ENCODE results near the gene ZXDC. TPM values are rescaled to one million over a fixed set of nuclear protein-coding genes. Genes with fewer than 3 reads are reported as not detected.

The ZXDC gene
- total RNA-seq, 2 donors from 2014 or later: 30.5 to 31.6 TPM

DNA sequence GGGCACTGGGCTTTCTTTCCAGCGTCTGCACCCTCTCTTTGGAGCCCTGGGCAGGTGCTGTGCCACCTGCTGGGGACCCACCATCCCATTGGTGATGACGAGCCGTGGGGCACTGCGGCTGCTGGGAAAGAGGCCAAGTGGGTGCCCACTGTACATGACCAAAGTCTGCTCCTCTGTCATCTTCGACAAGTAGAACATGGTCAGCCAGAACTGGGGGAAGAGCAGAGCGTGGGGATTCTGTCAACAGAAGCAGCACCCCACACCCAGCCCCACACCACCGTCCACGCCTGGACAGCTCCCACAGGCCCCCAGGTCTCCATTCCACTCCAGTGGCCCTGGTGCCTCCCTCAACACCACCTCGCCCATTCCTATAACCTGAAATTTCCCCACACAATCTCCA, 32.2 kb upstream of the ZXDC start:
- Histone ChIP-seq H3K4me1 (ENCODE audit: control insufficient read depth, insufficient read depth, low read length) (no peaks in the 10 kb centered on the region), H3K36me3 (ENCODE audit: control insufficient read depth, insufficient read depth, low read length) (no peaks in the 10 kb centered on the region), H3K27ac (ENCODE audit: low read depth, low read length) (no peak overlapping the region), H3K9me3 (ENCODE audit: control insufficient read depth, low read length) (no peaks in the 10 kb centered on the region), H3K4me3 (ENCODE audit: low read length) (no peak overlapping the region), H3K27me3 (ENCODE audit: control insufficient read depth, insufficient read depth, low read length, poor library complexity, severe bottlenecking) (no peaks in the 10 kb centered on the region), H3K9ac (ENCODE audit: extremely low read depth, low read length, poor library complexity, severe bottlenecking) (no peak overlapping the region)
- Mint-ChIP-seq H3K27me3 (ENCODE audit: insufficient read depth) (no peaks in the 10 kb centered on the region), H3K4me3 (no peak overlapping the region), H3K9me3 (no peaks in the 10 kb centered on the region), H3K27ac (no peak overlapping the region), H3K36me3 (ENCODE audit: low read depth) (no peaks in the 10 kb centered on the region), H3K4me1 (no peaks in the 10 kb centered on the region)
- WGBS, 2 experiments (ENCODE audit: insufficient coverage in 1 of 2, insufficient read length in 1 of 2): 91 to 95% methylated on average over 5 to 9 of the region's 9 CpGs
- TF ChIP-seq, protein P1, sequence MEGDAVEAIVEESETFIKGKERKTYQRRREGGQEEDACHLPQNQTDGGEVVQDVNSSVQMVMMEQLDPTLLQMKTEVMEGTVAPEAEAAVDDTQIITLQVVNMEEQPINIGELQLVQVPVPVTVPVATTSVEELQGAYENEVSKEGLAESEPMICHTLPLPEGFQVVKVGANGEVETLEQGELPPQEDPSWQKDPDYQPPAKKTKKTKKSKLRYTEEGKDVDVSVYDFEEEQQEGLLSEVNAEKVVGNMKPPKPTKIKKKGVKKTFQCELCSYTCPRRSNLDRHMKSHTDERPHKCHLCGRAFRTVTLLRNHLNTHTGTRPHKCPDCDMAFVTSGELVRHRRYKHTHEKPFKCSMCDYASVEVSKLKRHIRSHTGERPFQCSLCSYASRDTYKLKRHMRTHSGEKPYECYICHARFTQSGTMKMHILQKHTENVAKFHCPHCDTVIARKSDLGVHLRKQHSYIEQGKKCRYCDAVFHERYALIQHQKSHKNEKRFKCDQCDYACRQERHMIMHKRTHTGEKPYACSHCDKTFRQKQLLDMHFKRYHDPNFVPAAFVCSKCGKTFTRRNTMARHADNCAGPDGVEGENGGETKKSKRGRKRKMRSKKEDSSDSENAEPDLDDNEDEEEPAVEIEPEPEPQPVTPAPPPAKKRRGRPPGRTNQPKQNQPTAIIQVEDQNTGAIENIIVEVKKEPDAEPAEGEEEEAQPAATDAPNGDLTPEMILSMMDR (conservative IDR thresholded peaks at IDR 0.05): no peak
- DNase-seq: no peak

DNA sequence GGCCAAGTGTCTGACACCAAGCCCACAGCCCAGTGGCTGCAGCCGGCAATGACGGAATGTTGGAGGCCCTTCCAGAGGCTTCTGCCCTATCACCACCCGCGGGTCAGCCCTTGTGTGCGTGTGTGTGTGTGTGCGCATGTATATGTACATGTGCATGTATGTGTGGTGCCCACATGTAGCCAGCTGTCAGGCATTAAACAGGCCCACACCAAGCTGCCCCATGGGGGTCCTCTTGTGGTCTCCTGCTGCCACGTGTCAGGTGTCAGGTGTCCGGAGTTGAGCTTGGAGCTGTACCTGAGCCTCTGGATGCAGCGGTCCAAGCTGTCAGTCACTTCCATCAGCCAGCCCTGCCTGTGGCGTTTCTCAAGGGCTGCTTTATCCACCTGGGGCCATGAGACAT, 28.0 kb upstream of the ZXDC start:
- H3K4me3 ChIP-seq (ENCODE audit: low read length): no peak overlapping the region
- DNase-seq: no peak
- H3K27me3 ChIP-seq (ENCODE audit: control insufficient read depth, insufficient read depth, low read length, poor library complexity, severe bottlenecking): no peaks in the 10 kb centered on the region
- no peaks in the 10 kb centered on the region for H3K36me3 ChIP-seq (ENCODE audit: control insufficient read depth, insufficient read depth, low read length)
- H3K9ac ChIP-seq (ENCODE audit: extremely low read depth, low read length, poor library complexity, severe bottlenecking): no peak overlapping the region
- Mint-ChIP-seq H3K4me1 (peaks cover 6% of the 10 kb centered on the region), H3K36me3 (ENCODE audit: low read depth) (no peaks in the 10 kb centered on the region), H3K9me3 (no peaks in the 10 kb centered on the region), H3K4me3 (no peak overlapping the region), H3K27ac (no peak overlapping the region), H3K27me3 (ENCODE audit: insufficient read depth) (no peaks in the 10 kb centered on the region)
- TF ChIP-seq, protein P1 (conservative IDR thresholded peaks at IDR 0.05): no peak
- H3K27ac ChIP-seq (ENCODE audit: low read depth, low read length): no peak overlapping the region
- 93 to 96% methylated on average over 4 to 10 of the region's 10 CpGs for WGBS, 2 experiments (ENCODE audit: insufficient coverage in 1 of 2, insufficient read length in 1 of 2)
- peaks cover 5% of the 10 kb centered on the region for H3K4me1 ChIP-seq (ENCODE audit: control insufficient read depth, insufficient read depth, low read length)
- H3K9me3 ChIP-seq (ENCODE audit: control insufficient read depth, low read length): no peaks in the 10 kb centered on the region

DNA sequence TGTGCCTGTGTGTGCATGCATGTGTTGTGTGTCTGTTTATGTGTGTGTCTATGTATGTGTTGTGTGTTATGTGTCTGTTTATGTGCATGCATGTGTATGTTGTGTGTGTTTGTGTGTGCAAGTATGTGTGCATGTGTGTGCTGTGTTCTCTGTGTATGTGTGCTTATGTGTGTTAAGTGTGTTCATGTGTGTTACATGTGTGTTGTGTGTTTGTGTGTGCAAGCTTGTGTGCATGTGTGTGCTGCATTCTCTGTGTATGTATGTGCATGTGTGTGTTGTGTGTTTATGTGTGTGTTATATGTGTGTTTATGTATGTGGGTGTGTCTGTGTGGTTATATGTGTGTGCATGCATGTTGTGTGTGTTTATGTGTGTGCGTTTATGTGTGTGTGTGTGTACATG, 27.0 kb upstream of the ZXDC start:
- WGBS, 2 experiments (ENCODE audit: insufficient coverage in 1 of 2, insufficient read length in 1 of 2): 88% methylated on average over 1 of the region's 1 CpG; no CpG with 5 or more reads in 1 of the 2 experiments
- no peaks in the 10 kb centered on the region for H3K27me3 Mint-ChIP-seq (ENCODE audit: insufficient read depth)

More for the DNA sequence above, 27.0 kb upstream of the ZXDC start:
- Mint-ChIP-seq H3K4me3 (no peak overlapping the region), H3K27ac (no peak overlapping the region), H3K4me1 (peaks cover 8% of the 10 kb centered on the region), H3K9me3 (no peaks in the 10 kb centered on the region), H3K36me3 (ENCODE audit: low read depth) (no peaks in the 10 kb centered on the region)
- Histone ChIP-seq H3K9me3 (ENCODE audit: control insufficient read depth, low read length) (no peaks in the 10 kb centered on the region), H3K9ac (ENCODE audit: extremely low read depth, low read length, poor library complexity, severe bottlenecking) (no peak overlapping the region), H3K4me1 (ENCODE audit: control insufficient read depth, insufficient read depth, low read length) (peaks cover 6% of the 10 kb centered on the region), H3K36me3 (ENCODE audit: control insufficient read depth, insufficient read depth, low read length) (no peaks in the 10 kb centered on the region), H3K27me3 (ENCODE audit: control insufficient read depth, insufficient read depth, low read length, poor library complexity, severe bottlenecking) (no peaks in the 10 kb centered on the region), H3K4me3 (ENCODE audit: low read length) (no peak overlapping the region), H3K27ac (ENCODE audit: low read depth, low read length) (no peak overlapping the region)
- DNase-seq: no peak
- TF ChIP-seq, protein P1 (conservative IDR thresholded peaks at IDR 0.05): no peak
